K562 (cell line): ENCODE results near the gene FAM3C. TPM values are rescaled to one million over a fixed set of nuclear protein-coding genes. Genes with fewer than 3 reads are reported as not detected.

Source experiments
- ATAC-seq: fragments of 200-7000 bp; cut with Tn5 transposase; 3 replicates; pipeline ENCODE4 v1.9.1; 2020; ENCODE audit warnings: moderate library complexity
- BruUV-seq: library from RNA; stranded (reverse); fragments of 400-500 nt; replicated peaks from 2 replicates; lab custom pipeline; 2021; lab: Mats Ljungman, UMichigan
- CTCF ChIA-PET: fragments of 300-600 bp; formaldehyde crosslinking; extraction: SDS; loops from one replicate; lab custom pipeline; 2021; ENCODE audit warnings: low intra/inter-chr PET ratio; lab: Yijun Ruan, JAX
- POLR2A ChIA-PET: fragments of 300-600, 350-650 bp; sonication (Branson Sonifier 250); formaldehyde crosslinking; extraction: SDS; loops from one replicate; lab custom pipeline; 2021; ENCODE audit warnings: antibody characterized with exemption, inconsistent platforms; lab: Yijun Ruan, JAX
- DNase-seq, 4 experiments: peaks; one replicate each; pipeline versions ENCODE4 v3.0.0 to v3.0.0-alpha.2; 2011 to 2018; ENCODE audit warnings: low spot score in 3 of 4, mixed read lengths in 3 of 4; ENCODE audit errors: extremely low read depth in 1 of 4
- FAIRE-seq: peaks from 2 replicates; lab custom pipeline; 2011; peaks lifted over from hg19 to GRCh38; lab: Jason Lieb, UNC
- H2AFZ ChIP-seq: 2 replicates; pipeline ENCODE4 v1.6.0; 2011; ENCODE audit warnings: low read depth, low read length, control low read depth, inconsistent platforms
- H3K27ac ChIP-seq: fragments of 200-600 bp; 3 replicates; pipeline ENCODE4 v1.8.0; 2011; ENCODE audit warnings: low read depth, mild to moderate bottlenecking, control low read depth, inconsistent platforms, low read length, moderate library complexity, mixed read lengths; ENCODE audit errors: extremely low read depth
- H3K27me3 ChIP-seq, 2 experiments: fragments of 300-600 bp in 1 of 2; 2 replicates in 1 of 2; 3 replicates in 1 of 2; pipeline versions ENCODE4 v1.6.0 to v1.8.0; 2011; ENCODE audit warnings: inconsistent platforms in 2 of 2, low read length in 2 of 2, mild to moderate bottlenecking in 1 of 2, mixed read lengths in 1 of 2, moderate library complexity in 1 of 2; ENCODE audit not compliant: control insufficient read depth in 2 of 2, insufficient read depth in 2 of 2
- H3K36me3 ChIP-seq: fragments of 300-600 bp; 3 replicates; pipeline ENCODE4 v1.8.0; 2011; ENCODE audit warnings: mild to moderate bottlenecking, low read length, inconsistent platforms; ENCODE audit not compliant: control insufficient read depth, insufficient read depth
- H3K4me1 ChIP-seq, 2 experiments: fragments of 200-600 bp in 1 of 2; replicated peaks in 1 of 2; 2 replicates in 1 of 2; 3 replicates in 1 of 2; pipeline versions ENCODE4 v1.5.1 to v1.8.0; 2011; ENCODE audit warnings: inconsistent platforms in 2 of 2, low read length in 2 of 2, mild to moderate bottlenecking in 1 of 2, mixed read lengths in 1 of 2, moderate library complexity in 1 of 2; ENCODE audit not compliant: control insufficient read depth in 2 of 2, insufficient read depth in 2 of 2
- H3K4me2 ChIP-seq: 2 replicates; pipeline ENCODE4 v1.6.1; 2011; ENCODE audit warnings: low read length, control low read depth, inconsistent platforms, mixed read lengths; ENCODE audit not compliant: insufficient read depth
- H3K4me3 ChIP-seq: fragments of 200-600 bp; sonication (generic), shearing (Covaris generic); 2 replicates; pipeline ENCODE4 v1.5.1; 2016; ENCODE audit warnings: control low read depth, inconsistent platforms
- H3K79me2 ChIP-seq: fragments of 200-600 bp; 3 replicates; pipeline ENCODE4 v1.8.0; 2011; ENCODE audit warnings: low read length, inconsistent platforms; ENCODE audit not compliant: control insufficient read depth, insufficient read depth
- H3K9ac ChIP-seq, 2 experiments: 2 replicates each; pipeline versions ENCODE4 v1.6.0 to v1.6.1; 2011; ENCODE audit warnings: low read depth in 2 of 2, low read length in 2 of 2, control low read depth in 1 of 2, inconsistent platforms in 1 of 2, mild to moderate bottlenecking in 1 of 2, mixed read lengths in 1 of 2; ENCODE audit not compliant: insufficient read depth in 1 of 2
- H3K9me1 ChIP-seq: one replicate; pipeline ENCODE4 v1.6.0; 2011; ENCODE audit warnings: inconsistent platforms, mild to moderate bottlenecking, low read length, moderate library complexity; ENCODE audit not compliant: control insufficient read depth, insufficient read depth
- H3K9me3 ChIP-seq: replicated peaks from 2 replicates; pipeline ENCODE4 v1.5.1; 2011; ENCODE audit warnings: low read depth, low read length, inconsistent platforms; ENCODE audit not compliant: control insufficient read depth, insufficient read depth
- H4K20me1 ChIP-seq: replicated peaks from 2 replicates; pipeline ENCODE4 v1.6.1; 2011; ENCODE audit warnings: low read length, inconsistent platforms, mixed read lengths; ENCODE audit not compliant: control insufficient read depth, insufficient read depth
- CBFA2T2 ChIP-seq: fragments of 450-650 bp; conservative IDR thresholded peaks from 2 replicates; pipeline ENCODE4 v1.6.1; 2017; ENCODE audit warnings: mild to moderate bottlenecking
- CEBPB ChIP-seq: fragments of 450-650 bp; IDR thresholded peaks from 2 replicates; pipeline ENCODE4 v1.6.1; 2016; ENCODE audit warnings: missing genetic modification characterization, missing compliant biosample characterization
- CEBPG ChIP-seq, 3 experiments: fragments of 200-800 bp in 1 of 3; sonication (Bioruptor generic) in 1 of 3; sonication (generic) in 1 of 3; formaldehyde crosslinking in 1 of 3; IDR thresholded peaks in 2 of 3; conservative IDR thresholded peaks in 1 of 3; 2 replicates each; pipeline versions ENCODE4 v1.6.1 to v1.8.0; 2016 to 2022; ENCODE audit warnings: missing compliant biosample characterization in 2 of 3, missing genetic modification characterization in 2 of 3, mild to moderate bottlenecking in 1 of 3, missing genetic modification reagents in 1 of 3
- ZNF311 ChIP-seq: fragments of 250-450 bp; sonication (Bioruptor Pico); IDR thresholded peaks from 2 replicates; pipeline ENCODE4 v1.4.0; 2020; ENCODE audit warnings: mild to moderate bottlenecking, moderate library complexity
- ZNF408 ChIP-seq: fragments of 250-450 bp; sonication (Bioruptor Pico); IDR thresholded peaks from 2 replicates; pipeline ENCODE4 v1.4.0; 2020; ENCODE audit warnings: low read depth, mild to moderate bottlenecking, moderate library complexity
- WGBS: fragments of 100-300 bp; shearing (Covaris generic); methylation state at CpG from one replicate; pipeline ENCODE4 v1.1.6; 2016; ENCODE audit warnings: low coverage, mixed read lengths; ENCODE audit not compliant: insufficient coverage; ENCODE audit errors: missing lambda C conversion rate; 5-methylcytosine and 5-hydroxymethylcytosine counted together
- in situ Hi-C: fragments of 300-500 bp; cut with MboI; formaldehyde crosslinking; loops from 4 replicates; pipeline ENCODE4 v1.15.0; 2018; ENCODE audit warnings: inconsistent platforms, mixed read lengths
- intact Hi-C: fragments of 100-400 bp; cut with micrococcal nuclease; formaldehyde crosslinking; loops from 2 replicates; pipeline ENCODE4 v1.14.2; 2022
- polyA plus RNA-seq, 8 experiments: library from polyadenylated mRNA; depleted of rRNA in 4 of 8; stranded (reverse) in 5 of 8; unstranded in 3 of 8; fragments of >200 nt; fragmentation: Nextera tagmentation in 2 of 8; fragmentation: Illumina TruSeq in 1 of 8; extraction: Ambion mirVana in 2 of 8; extraction: Trizol in 1 of 8; gene quantifications; 2 replicates each; pipeline versions ENCODE4 v1.2.1 to v1.2.3, GENCODE V29; 2011 to 2014; ENCODE audit warnings: inconsistent platforms in 1 of 8, missing spikeins in 1 of 8
- total RNA-seq, 7 experiments: library from RNA; depleted of rRNA in 6 of 7; stranded (reverse); fragments of >200 nt in 6 of 7; fragmentation: Illumina TruSeq in 2 of 7; extraction: Trizol in 2 of 7; gene quantifications; 2 replicates each; pipeline versions ENCODE4 v1.2.1 to v1.2.3, GENCODE V29; 2011 to 2021; ENCODE audit warnings: low replicate concordance in 1 of 7
- TF ChIP-seq, protein P1 (sequence below): fragments of 450-650 bp; IDR thresholded peaks from 2 replicates; pipeline ENCODE4 v1.7.1; 2018; ENCODE audit warnings: mild to moderate bottlenecking, low read depth; ENCODE audit not compliant: partially characterized antibody

FAM3C gene
- total and polyA plus RNA-seq, 9 of the 15 experiments (the other 6 are each of a cell fraction or from before 2014, with no cell fraction given), result 10.6 to 42.6 (median 30.0) TPM

DNA sequence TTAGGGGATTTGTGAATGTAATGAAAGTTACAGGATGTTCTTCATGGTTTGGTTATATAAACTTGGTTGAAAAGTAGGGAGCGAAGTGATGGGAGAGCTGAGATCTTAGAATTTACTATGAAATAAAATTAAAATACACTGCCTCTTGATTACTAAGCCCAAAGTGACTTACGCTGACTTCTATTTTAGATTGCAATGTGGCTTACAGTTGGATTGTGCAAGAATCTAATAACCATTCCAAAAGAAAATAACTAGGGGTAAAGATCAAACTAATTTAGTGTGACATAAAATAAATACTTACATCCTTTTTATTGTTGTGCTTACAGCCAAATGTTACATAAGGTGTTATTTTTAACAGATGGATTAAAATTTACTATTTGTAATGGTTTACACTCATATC is 52.0 kb downstream of the FAM3C start:
- H3K4me1 ChIP-seq, result no peaks in the 10 kb centered on the region
- in situ Hi-C loops, result no loop called here
- H3K9me3 ChIP-seq, result no peaks in the 10 kb centered on the region
- no peaks in the 10 kb centered on the region for H3K27me3 ChIP-seq
- POLR2A ChIA-PET, result no interaction called here
- H3K9me1 ChIP-seq, result no peaks in the 10 kb centered on the region
- no peak overlapping the region for H2AFZ ChIP-seq
- FAIRE-seq (no peak), ATAC-seq (no peak)
- WGBS, result 86% methylated on average over 2 of the region's 2 CpGs
- no peaks in the 10 kb centered on the region for H3K79me2 ChIP-seq
- no peak for TF ChIP-seq CEBPG (CRISPR knock-in tag; IDR thresholded peaks at IDR 0.05)
- TF ChIP-seq CEBPG (tag; conservative IDR thresholded peaks at IDR 0.05 in 1 of 2, IDR thresholded peaks at IDR 0.05 in 1 of 2), result peak in 1 of 2 experiments; percentile 65; a peak in 2 of 4 replicates
- TF ChIP-seq ZNF408 (CRISPR knock-in tag), result no peak
- TF ChIP-seq, protein P1, sequence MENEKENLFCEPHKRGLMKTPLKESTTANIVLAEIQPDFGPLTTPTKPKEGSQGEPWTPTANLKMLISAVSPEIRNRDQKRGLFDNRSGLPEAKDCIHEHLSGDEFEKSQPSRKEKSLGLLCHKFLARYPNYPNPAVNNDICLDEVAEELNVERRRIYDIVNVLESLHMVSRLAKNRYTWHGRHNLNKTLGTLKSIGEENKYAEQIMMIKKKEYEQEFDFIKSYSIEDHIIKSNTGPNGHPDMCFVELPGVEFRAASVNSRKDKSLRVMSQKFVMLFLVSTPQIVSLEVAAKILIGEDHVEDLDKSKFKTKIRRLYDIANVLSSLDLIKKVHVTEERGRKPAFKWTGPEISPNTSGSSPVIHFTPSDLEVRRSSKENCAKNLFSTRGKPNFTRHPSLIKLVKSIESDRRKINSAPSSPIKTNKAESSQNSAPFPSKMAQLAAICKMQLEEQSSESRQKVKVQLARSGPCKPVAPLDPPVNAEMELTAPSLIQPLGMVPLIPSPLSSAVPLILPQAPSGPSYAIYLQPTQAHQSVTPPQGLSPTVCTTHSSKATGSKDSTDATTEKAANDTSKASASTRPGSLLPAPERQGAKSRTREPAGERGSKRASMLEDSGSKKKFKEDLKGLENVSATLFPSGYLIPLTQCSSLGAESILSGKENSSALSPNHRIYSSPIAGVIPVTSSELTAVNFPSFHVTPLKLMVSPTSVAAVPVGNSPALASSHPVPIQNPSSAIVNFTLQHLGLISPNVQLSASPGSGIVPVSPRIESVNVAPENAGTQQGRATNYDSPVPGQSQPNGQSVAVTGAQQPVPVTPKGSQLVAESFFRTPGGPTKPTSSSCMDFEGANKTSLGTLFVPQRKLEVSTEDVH, result no peak
- TF ChIP-seq CBFA2T2, result no peak
- peak; percentile 55 for TF ChIP-seq CEBPB
- no peak for TF ChIP-seq ZNF311 (CRISPR knock-in tag)
- TF ChIP-seq, all 486 proteins: peak for 2
- H3K9ac ChIP-seq, result no peak overlapping the region
- DNase-seq, result no peak
- no TSS peak for BruUV-seq
- no peak overlapping the region for H3K4me3 ChIP-seq
- H3K4me2 ChIP-seq, result no peak overlapping the region
- peaks cover 4% of the 10 kb centered on the region; the same call in 1 of the 3 replicates for H3K36me3 ChIP-seq
- H3K27ac ChIP-seq, result no peak overlapping the region
- CTCF ChIA-PET, result no interaction called here
- intact Hi-C loops, result no loop called here
- no peaks in the 10 kb centered on the region for H4K20me1 ChIP-seq
